SK-N-SH (cell line): Measurements from ENCODE around the gene IGF2R. TPM values are rescaled to one million over a fixed set of nuclear protein-coding genes. Genes with fewer than 3 reads are reported as not detected.
"Not testable (repeated sequence)": the region's sequence is repeated elsewhere in the genome, so short reads cannot be mapped to it uniquely, and the experiment has no call there.

Experiments
- CTCF ChIA-PET: fragments of 300-600, 350-600 bp; formaldehyde crosslinking; extraction: SDS; loops from one replicate; lab custom pipeline; 2021; lab: Yijun Ruan, JAX
- POLR2A ChIA-PET: fragments of 350-600 bp; sonication (Branson Sonifier 250); formaldehyde crosslinking; extraction: SDS; loops from one replicate; lab custom pipeline; 2020; ENCODE audit warnings: antibody characterized with exemption, inconsistent platforms; lab: Yijun Ruan, JAX
- DNase-seq: peaks from one replicate; pipeline ENCODE4 v3.0.0; 2012
- H2AFZ ChIP-seq: fragments of 200-600 bp; sonication (generic); 2 replicates; pipeline ENCODE4 v1.8.1; 2016; ENCODE audit warnings: antibody characterized with exemption, mild to moderate bottlenecking, low read depth
- H3F3A ChIP-seq: fragments of 200-600 bp; sonication (generic); replicated peaks from 2 replicates; pipeline ENCODE3; 2016; ENCODE audit warnings: antibody characterized with exemption, mild to moderate bottlenecking; ENCODE audit not compliant: insufficient read depth
- H3K27ac ChIP-seq, 2 experiments: fragments of 200-500 bp in 1 of 2; fragments of 200-600 bp in 1 of 2; sonication (Bioruptor generic) in 1 of 2; sonication (generic), shearing (Covaris generic) in 1 of 2; 2 replicates each; pipeline versions ENCODE4 v1.5.1 to v1.6.1; 2014 to 2016; ENCODE audit warnings: low read depth in 2 of 2, inconsistent platforms in 1 of 2, low read length in 1 of 2, mild to moderate bottlenecking in 1 of 2, mixed read lengths in 1 of 2
- H3K27me3 ChIP-seq: fragments of 200-600 bp; sonication (generic), shearing (Covaris generic); 2 replicates; pipeline ENCODE4 v1.6.1; 2016; ENCODE audit warnings: mixed run types; ENCODE audit not compliant: insufficient read depth
- H3K36me3 ChIP-seq, 2 experiments: fragments of 200-500 bp in 1 of 2; fragments of 200-600 bp in 1 of 2; sonication (Bioruptor generic) in 1 of 2; sonication (generic) in 1 of 2; replicated peaks in 1 of 2; 2 replicates each; pipeline versions ENCODE3 to v1.5.1; 2014 to 2016; ENCODE audit warnings: low read length in 1 of 2, mild to moderate bottlenecking in 1 of 2; ENCODE audit not compliant: insufficient read depth in 2 of 2, control insufficient read depth in 1 of 2
- H3K4me1 ChIP-seq, 2 experiments: fragments of 200-500 bp in 1 of 2; fragments of 200-600 bp in 1 of 2; sonication (Bioruptor generic) in 1 of 2; sonication (generic), shearing (Covaris generic) in 1 of 2; 2 replicates each; pipeline versions ENCODE4 v1.5.1 to v1.6.1; 2014 to 2016; ENCODE audit warnings: low read depth in 1 of 2, low read length in 1 of 2, mixed run types in 1 of 2; ENCODE audit not compliant: insufficient read depth in 2 of 2, control insufficient read depth in 1 of 2
- H3K4me2 ChIP-seq: fragments of 200-600 bp; sonication (generic), shearing (Covaris generic); 2 replicates; pipeline ENCODE4 v1.6.1; 2017; ENCODE audit warnings: mixed run types
- H3K4me3 ChIP-seq, 2 experiments: fragments of 200-500 bp in 1 of 2; fragments of 200-600 bp in 1 of 2; sonication (Bioruptor generic) in 1 of 2; sonication (generic), shearing (Covaris generic) in 1 of 2; 2 replicates each; pipeline versions ENCODE4 v1.5.1 to v1.8.1; 2014 to 2016; ENCODE audit warnings: low read depth in 2 of 2, inconsistent platforms in 1 of 2, low read length in 1 of 2, mild to moderate bottlenecking in 1 of 2, mixed read lengths in 1 of 2, moderate library complexity in 1 of 2
- H3K79me2 ChIP-seq: fragments of 200-600 bp; sonication (generic); 2 replicates; pipeline ENCODE4 v1.8.1; 2017; ENCODE audit warnings: mild to moderate bottlenecking; ENCODE audit not compliant: insufficient read depth
- H3K9ac ChIP-seq: fragments of 200-600 bp; sonication (generic); 2 replicates; pipeline ENCODE4 v1.6.1; 2017; ENCODE audit warnings: mixed run types
- H3K9me2 ChIP-seq: fragments of 200-600 bp; sonication (generic); 2 replicates; pipeline ENCODE4 v1.6.1; 2017; ENCODE audit warnings: mixed run types
- H3K9me3 ChIP-seq: fragments of 200-600 bp; sonication (generic); 2 replicates; pipeline ENCODE4 v1.6.1; 2017; ENCODE audit warnings: mixed run types, mild to moderate bottlenecking, moderate library complexity
- H4K20me1 ChIP-seq: fragments of 200-600 bp; sonication (generic); 2 replicates; pipeline ENCODE4 v1.6.1; 2017; ENCODE audit warnings: mild to moderate bottlenecking, mixed run types; ENCODE audit not compliant: insufficient read depth
- EZH2phosphoT487 ChIP-seq: fragments of 200-600 bp; sonication (generic); IDR thresholded peaks from 2 replicates; pipeline ENCODE4 v1.6.1; 2017; ENCODE audit warnings: low read depth, mixed run types, mild to moderate bottlenecking, antibody characterized with exemption, moderate library complexity, borderline replicate concordance
- FOSL2 ChIP-seq: IDR thresholded peaks from 2 replicates; pipeline ENCODE4 v1.4.0; 2012; ENCODE audit warnings: low read depth, mild to moderate bottlenecking, moderate library complexity, borderline replicate concordance
- FOXJ3 ChIP-seq: sonication (generic); formaldehyde crosslinking; IDR thresholded peaks from 2 replicates; pipeline ENCODE4 v1.5.1; 2020; ENCODE audit warnings: mild to moderate bottlenecking, missing genetic modification reagents
- FOXM1 ChIP-seq: IDR thresholded peaks from 2 replicates; pipeline ENCODE4 v1.4.0; 2012; ENCODE audit warnings: low read depth, mild to moderate bottlenecking
- NRF1 ChIP-seq: IDR thresholded peaks from 2 replicates; pipeline ENCODE4 v1.6.1; 2012; ENCODE audit warnings: low read depth, mild to moderate bottlenecking, low read length
- RAD21 ChIP-seq: IDR thresholded peaks from 2 replicates; pipeline ENCODE4 v1.6.1; 2012; ENCODE audit warnings: mild to moderate bottlenecking, low read length
- RFX5 ChIP-seq: IDR thresholded peaks from 2 replicates; pipeline ENCODE4 v1.6.1; 2012; ENCODE audit warnings: mild to moderate bottlenecking, improper control_type of control experiment, low read length
- TAF1 ChIP-seq: IDR thresholded peaks from 2 replicates; pipeline ENCODE4 v1.6.1; 2012; ENCODE audit warnings: low read depth, mild to moderate bottlenecking, low read length, moderate library complexity, borderline replicate concordance
- TEAD4 ChIP-seq: IDR thresholded peaks from 2 replicates; pipeline ENCODE4 v1.4.0; 2012; ENCODE audit warnings: mild to moderate bottlenecking, borderline replicate concordance; ENCODE audit not compliant: insufficient read depth
- WGBS: methylation state at CpG from one replicate; pipeline ENCODE4 v1.1.6; 2017; ENCODE audit warnings: low lambda C conversion rate; 5-methylcytosine and 5-hydroxymethylcytosine counted together
- polyA plus RNA-seq, 3 experiments: library from polyadenylated mRNA; depleted of rRNA; stranded (reverse); fragments of >200 nt; gene quantifications; 2 replicates each; pipeline ENCODE4 v1.2.3, GENCODE V29; 2012
- TF ChIP-seq, protein P1 (sequence below): IDR thresholded peaks from 2 replicates; pipeline ENCODE4; 2012
- TF ChIP-seq, protein P2 (sequence below): IDR thresholded peaks from 2 replicates; pipeline ENCODE4 v1.4.0; 2012; ENCODE audit warnings: low read depth
- TF ChIP-seq, protein P3 (sequence below): fragments of 200-600 bp; sonication (generic); IDR thresholded peaks from 2 replicates; pipeline ENCODE4 v1.6.1; 2017; ENCODE audit warnings: antibody characterized with exemption, mild to moderate bottlenecking, moderate library complexity
- TF ChIP-seq, protein P4 (sequence below): fragments of 150-350 bp; IDR thresholded peaks from 2 replicates; pipeline ENCODE4 v1.6.1; 2016; ENCODE audit warnings: mild to moderate bottlenecking, low read depth, low read length
- TF ChIP-seq, protein P5 (sequence below): IDR thresholded peaks from 2 replicates; pipeline ENCODE4 v1.4.0; 2012; ENCODE audit warnings: low read depth, borderline replicate concordance

The IGF2R gene
- polyA plus RNA-seq, 1 of the 3 experiments (the other 2 are of a cell fraction): 45.0 TPM

DNA sequence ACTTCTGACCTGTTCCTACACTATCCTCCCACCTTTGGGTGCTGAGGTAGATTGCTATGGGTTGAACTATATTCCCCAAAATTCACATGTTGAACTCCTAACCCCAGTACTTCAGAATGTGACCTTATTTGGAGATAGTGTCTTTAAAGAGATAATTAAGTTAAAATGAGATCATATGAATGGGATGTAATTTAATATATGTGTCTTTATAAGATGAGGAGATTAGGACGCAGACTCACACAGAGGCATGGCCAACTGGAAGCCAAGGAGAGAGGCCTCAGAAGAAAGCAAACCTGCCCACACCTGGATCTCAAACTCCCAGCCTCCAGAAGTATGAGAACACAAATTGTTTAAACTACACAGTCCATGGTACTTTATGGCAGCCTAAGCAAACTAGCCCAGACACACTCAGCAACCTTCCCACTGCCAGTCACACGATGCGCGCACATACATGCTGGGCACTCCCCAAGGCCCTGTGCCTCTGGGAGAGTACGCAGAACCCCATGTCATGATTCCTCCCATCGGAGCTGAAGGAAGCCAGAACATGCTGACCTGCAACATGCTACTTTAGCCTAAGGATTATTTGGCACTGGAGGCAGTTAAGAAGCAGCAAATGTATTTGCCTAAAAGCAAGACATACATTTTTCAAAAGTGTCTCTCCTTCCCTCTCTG is 143.9 kb downstream of the IGF2R start:
- H3K4me2 ChIP-seq: no peak overlapping the region
- H3K36me3 ChIP-seq: peaks cover 6 to 7% of the 10 kb centered on the region in 2 experiments
- peaks cover 0 to 4% of the 10 kb centered on the region in 2 experiments; a peak in 1 of 4 replicates for H3K4me1 ChIP-seq
- no peak overlapping the region for H3K9ac ChIP-seq
- no peaks in the 10 kb centered on the region for H3F3A ChIP-seq
- H3K9me2 ChIP-seq: no peaks in the 10 kb centered on the region
- TF ChIP-seq, protein P1, sequence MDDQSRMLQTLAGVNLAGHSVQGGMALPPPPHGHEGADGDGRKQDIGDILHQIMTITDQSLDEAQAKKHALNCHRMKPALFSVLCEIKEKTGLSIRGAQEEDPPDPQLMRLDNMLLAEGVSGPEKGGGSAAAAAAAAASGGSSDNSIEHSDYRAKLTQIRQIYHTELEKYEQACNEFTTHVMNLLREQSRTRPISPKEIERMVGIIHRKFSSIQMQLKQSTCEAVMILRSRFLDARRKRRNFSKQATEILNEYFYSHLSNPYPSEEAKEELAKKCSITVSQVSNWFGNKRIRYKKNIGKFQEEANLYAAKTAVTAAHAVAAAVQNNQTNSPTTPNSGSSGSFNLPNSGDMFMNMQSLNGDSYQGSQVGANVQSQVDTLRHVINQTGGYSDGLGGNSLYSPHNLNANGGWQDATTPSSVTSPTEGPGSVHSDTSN: no peak
- no peak for TF ChIP-seq EZH2phosphoT487
- H3K27ac ChIP-seq: no peak overlapping the region
- no peaks in the 10 kb centered on the region for H4K20me1 ChIP-seq
- CTCF ChIA-PET: interaction anchor here (1.1 kb wide), 1 partner anchor 26 kb away, joined by 3 read pairs; no protein-coding TSS in a partner anchor
- no peaks in the 10 kb centered on the region for H3K79me2 ChIP-seq
- H3K9me3 ChIP-seq: no peaks in the 10 kb centered on the region
- H2AFZ ChIP-seq: no peak overlapping the region
- H3K27me3 ChIP-seq: no peaks in the 10 kb centered on the region
- DNase-seq: no peak
- POLR2A ChIA-PET: no interaction called here
- 64% methylated on average over 3 of the region's 6 CpGs for WGBS
- no peak overlapping the region for H3K4me3 ChIP-seq

DNA sequence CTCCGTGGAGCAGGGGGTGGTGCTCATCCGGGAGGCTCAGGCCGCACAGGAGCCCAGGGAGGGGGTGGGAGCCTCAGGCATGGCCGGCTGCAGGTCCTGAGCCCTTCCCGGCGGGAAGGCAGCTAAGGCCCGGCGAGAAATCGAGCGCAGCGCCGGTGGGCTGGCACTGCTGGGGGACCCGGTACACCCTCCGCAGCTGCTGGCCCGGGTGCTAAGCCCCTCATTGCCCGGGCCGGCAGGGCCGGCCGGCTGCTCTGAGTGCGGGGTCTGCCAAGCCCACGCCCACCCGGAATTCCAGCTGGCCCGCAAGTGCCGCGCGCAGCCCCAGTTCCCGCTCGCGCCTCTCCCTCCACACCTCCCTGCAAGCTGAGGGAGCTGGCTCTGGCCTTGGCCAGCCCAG is 145.7 kb downstream of the IGF2R start:
- H3K27me3 ChIP-seq, H3K4me2 ChIP-seq, H3K4me3 ChIP-seq, H3K79me2 ChIP-seq, H3K27ac ChIP-seq, POLR2A ChIA-PET, H3K4me1 ChIP-seq, H4K20me1 ChIP-seq, DNase-seq, H3K9me3 ChIP-seq, H3K9ac ChIP-seq, H3F3A ChIP-seq, H2AFZ ChIP-seq, CTCF ChIA-PET, H3K36me3 ChIP-seq, H3K9me2 ChIP-seq: not testable (repeated sequence)
- 93% methylated on average over 3 of the region's 29 CpGs for WGBS

DNA sequence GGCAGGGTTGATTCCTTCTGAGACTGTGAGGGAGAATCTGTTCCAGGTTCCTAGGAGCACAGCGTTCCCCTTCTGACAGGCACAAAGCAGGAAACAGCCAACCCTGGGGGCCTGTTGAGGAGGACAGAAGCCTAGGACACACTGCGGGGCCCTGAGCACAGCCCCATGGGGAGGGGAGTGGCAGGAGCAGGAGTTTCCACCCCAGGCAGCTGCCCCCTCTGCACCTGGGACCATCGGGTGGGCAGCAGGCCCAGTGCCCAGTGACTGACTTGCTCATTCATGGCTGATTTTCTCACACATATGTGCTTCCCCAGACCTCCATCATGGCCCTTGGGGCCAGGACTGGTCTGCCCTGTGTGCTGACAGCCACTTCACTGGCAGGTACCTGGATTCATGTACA is 146.5 kb downstream of the IGF2R start:
- H3K9me2 ChIP-seq: no peaks in the 10 kb centered on the region
- ChIA-PET POLR2A (no interaction called here), CTCF (no interaction called here)
- DNase-seq: no peak
- no peaks in the 10 kb centered on the region for H3F3A ChIP-seq
- H3K9me3 ChIP-seq: no peaks in the 10 kb centered on the region
- H3K79me2 ChIP-seq: no peaks in the 10 kb centered on the region
- no peaks in the 10 kb centered on the region for H4K20me1 ChIP-seq
- WGBS: 50% methylated on average over 3 of the region's 3 CpGs
- H2AFZ ChIP-seq: no peak overlapping the region
- H3K4me2 ChIP-seq: no peak overlapping the region
- no peak overlapping the region for H3K9ac ChIP-seq
- H3K36me3 ChIP-seq: no peaks in the 10 kb centered on the region
- no peak overlapping the region for H3K27ac ChIP-seq
- H3K4me1 ChIP-seq: peaks cover 0 to 4% of the 10 kb centered on the region in 2 experiments; a peak in 1 of 4 replicates
- no peaks in the 10 kb centered on the region for H3K27me3 ChIP-seq
- H3K4me3 ChIP-seq: no peak overlapping the region
- TF ChIP-seq, protein P2, sequence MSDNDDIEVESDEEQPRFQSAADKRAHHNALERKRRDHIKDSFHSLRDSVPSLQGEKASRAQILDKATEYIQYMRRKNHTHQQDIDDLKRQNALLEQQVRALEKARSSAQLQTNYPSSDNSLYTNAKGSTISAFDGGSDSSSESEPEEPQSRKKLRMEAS: no peak
- TF ChIP-seq, protein P3, sequence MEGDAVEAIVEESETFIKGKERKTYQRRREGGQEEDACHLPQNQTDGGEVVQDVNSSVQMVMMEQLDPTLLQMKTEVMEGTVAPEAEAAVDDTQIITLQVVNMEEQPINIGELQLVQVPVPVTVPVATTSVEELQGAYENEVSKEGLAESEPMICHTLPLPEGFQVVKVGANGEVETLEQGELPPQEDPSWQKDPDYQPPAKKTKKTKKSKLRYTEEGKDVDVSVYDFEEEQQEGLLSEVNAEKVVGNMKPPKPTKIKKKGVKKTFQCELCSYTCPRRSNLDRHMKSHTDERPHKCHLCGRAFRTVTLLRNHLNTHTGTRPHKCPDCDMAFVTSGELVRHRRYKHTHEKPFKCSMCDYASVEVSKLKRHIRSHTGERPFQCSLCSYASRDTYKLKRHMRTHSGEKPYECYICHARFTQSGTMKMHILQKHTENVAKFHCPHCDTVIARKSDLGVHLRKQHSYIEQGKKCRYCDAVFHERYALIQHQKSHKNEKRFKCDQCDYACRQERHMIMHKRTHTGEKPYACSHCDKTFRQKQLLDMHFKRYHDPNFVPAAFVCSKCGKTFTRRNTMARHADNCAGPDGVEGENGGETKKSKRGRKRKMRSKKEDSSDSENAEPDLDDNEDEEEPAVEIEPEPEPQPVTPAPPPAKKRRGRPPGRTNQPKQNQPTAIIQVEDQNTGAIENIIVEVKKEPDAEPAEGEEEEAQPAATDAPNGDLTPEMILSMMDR: no peak
- TF ChIP-seq, protein P4, sequence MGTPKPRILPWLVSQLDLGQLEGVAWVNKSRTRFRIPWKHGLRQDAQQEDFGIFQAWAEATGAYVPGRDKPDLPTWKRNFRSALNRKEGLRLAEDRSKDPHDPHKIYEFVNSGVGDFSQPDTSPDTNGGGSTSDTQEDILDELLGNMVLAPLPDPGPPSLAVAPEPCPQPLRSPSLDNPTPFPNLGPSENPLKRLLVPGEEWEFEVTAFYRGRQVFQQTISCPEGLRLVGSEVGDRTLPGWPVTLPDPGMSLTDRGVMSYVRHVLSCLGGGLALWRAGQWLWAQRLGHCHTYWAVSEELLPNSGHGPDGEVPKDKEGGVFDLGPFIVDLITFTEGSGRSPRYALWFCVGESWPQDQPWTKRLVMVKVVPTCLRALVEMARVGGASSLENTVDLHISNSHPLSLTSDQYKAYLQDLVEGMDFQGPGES: no peak
- TF ChIP-seq RAD21 (no peak), EZH2phosphoT487 (no peak), FOXJ3 (CRISPR knock-in tag) (no peak), FOSL2 (no peak), NRF1 (no peak), FOXM1 (no peak), TEAD4 (no peak), TAF1 (no peak), RFX5 (no peak)
- TF ChIP-seq, protein P5, sequence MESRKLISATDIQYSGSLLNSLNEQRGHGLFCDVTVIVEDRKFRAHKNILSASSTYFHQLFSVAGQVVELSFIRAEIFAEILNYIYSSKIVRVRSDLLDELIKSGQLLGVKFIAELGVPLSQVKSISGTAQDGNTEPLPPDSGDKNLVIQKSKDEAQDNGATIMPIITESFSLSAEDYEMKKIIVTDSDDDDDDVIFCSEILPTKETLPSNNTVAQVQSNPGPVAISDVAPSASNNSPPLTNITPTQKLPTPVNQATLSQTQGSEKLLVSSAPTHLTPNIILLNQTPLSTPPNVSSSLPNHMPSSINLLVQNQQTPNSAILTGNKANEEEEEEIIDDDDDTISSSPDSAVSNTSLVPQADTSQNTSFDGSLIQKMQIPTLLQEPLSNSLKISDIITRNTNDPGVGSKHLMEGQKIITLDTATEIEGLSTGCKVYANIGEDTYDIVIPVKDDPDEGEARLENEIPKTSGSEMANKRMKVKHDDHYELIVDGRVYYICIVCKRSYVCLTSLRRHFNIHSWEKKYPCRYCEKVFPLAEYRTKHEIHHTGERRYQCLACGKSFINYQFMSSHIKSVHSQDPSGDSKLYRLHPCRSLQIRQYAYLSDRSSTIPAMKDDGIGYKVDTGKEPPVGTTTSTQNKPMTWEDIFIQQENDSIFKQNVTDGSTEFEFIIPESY: no peak
